Vagina (tissue), 2 donors: ENCODE measurements around the gene EDEM1.

Experiments used
- CTCF ChIP-seq, 3 experiments: fragments of 450-650 bp in 2 of 3; fragments of 200-600 bp in 1 of 3; sonication (generic) in 1 of 3; IDR thresholded peaks; one replicate each; pipeline ENCODE4 v1.5.1; 2017 to 2019; ENCODE audit warnings: antibody characterized with exemption in 3 of 3, mild to moderate bottlenecking in 2 of 3, moderate library complexity in 2 of 3
- POLR2A ChIP-seq, 2 donors: fragments of 450-650 bp; IDR thresholded peaks; one replicate each; pipeline ENCODE4 v1.6.1; 2017; ENCODE audit warnings: antibody characterized with exemption in 2 of 2, mild to moderate bottlenecking in 2 of 2, moderate library complexity in 2 of 2
- POLR2AphosphoS5 ChIP-seq, 2 donors: sonication (generic); formaldehyde crosslinking; IDR thresholded peaks; one replicate each; pipeline ENCODE4 v1.9.0; 2017; ENCODE audit warnings: antibody characterized with exemption in 2 of 2, mild to moderate bottlenecking in 2 of 2, low read depth in 1 of 2; ENCODE audit not compliant: insufficient read depth in 1 of 2

GRCh38 chr3:5254281-5255048 is 67.0 kb downstream of the EDEM1 start:
- TF ChIP-seq CTCF (IDR thresholded peaks at IDR 0.05) (no peak), POLR2A (IDR thresholded peaks at IDR 0.05) (no peak), POLR2AphosphoS5 (IDR thresholded peaks at IDR 0.05; ENCODE audit: insufficient read depth in 1 of 2, low read depth in 1 of 2) (no peak)
